H1 (cell line): ENCODE measurements around the gene STAG2.

Experiments used
- CBX5 ChIP-seq: fragments of 300-800, 300-1000 bp; sonication (generic); IDR thresholded peaks from 2 replicates; pipeline ENCODE4 v1.7.1; 2016; ENCODE audit warnings: antibody characterized with exemption, low read length, low read depth
- RAD21 ChIP-seq, 2 experiments: IDR thresholded peaks in 1 of 2; conservative IDR thresholded peaks in 1 of 2; 2 replicates each; pipeline ENCODE4 v1.6.1; 2011; ENCODE audit warnings: low read depth in 2 of 2, low read length in 2 of 2, improper control_type of control experiment in 1 of 2, inconsistent platforms in 1 of 2, mild to moderate bottlenecking in 1 of 2, moderate library complexity in 1 of 2
- SAP30 ChIP-seq: fragments of 300-600 bp; sonication (generic); IDR thresholded peaks from 2 replicates; pipeline ENCODE4 v1.7.1; 2012; ENCODE audit warnings: low read length, moderate library complexity, mild to moderate bottlenecking, inconsistent platforms; ENCODE audit not compliant: insufficient read depth, insufficient replicate concordance
- SIX5 ChIP-seq: IDR thresholded peaks from 2 replicates; pipeline ENCODE4 v1.6.1; 2011; ENCODE audit warnings: mild to moderate bottlenecking, low read depth, low read length
- SP1 ChIP-seq: IDR thresholded peaks from 2 replicates; pipeline ENCODE4 v1.6.1; 2011; ENCODE audit warnings: low read depth, low read length
- TF ChIP-seq, protein P1 (sequence below), 3 experiments: IDR thresholded peaks; 1 replicate in 2 of 3; 2 replicates in 1 of 3; pipeline versions ENCODE4 v1.5.1 to v1.6.1; 2011; ENCODE audit warnings: low read length in 3 of 3, mild to moderate bottlenecking in 3 of 3, inconsistent platforms in 2 of 3, low read depth in 1 of 3, moderate library complexity in 1 of 3; ENCODE audit not compliant: insufficient read depth in 1 of 3; ENCODE audit errors: control extremely low read depth in 1 of 3

GRCh38 chrX:123949846-123950245 is 11.7 kb upstream of the STAG2 start:
- TF ChIP-seq SP1 (no peak), CBX5 (no peak), RAD21 (IDR thresholded peaks at IDR 0.05 in 1 of 2, conservative IDR thresholded peaks at IDR 0.05 in 1 of 2; ENCODE audit: low read depth in 2 of 2, low read length in 2 of 2) (no peak), SIX5 (no peak), SAP30 (no peak)
- TF ChIP-seq, protein P1, sequence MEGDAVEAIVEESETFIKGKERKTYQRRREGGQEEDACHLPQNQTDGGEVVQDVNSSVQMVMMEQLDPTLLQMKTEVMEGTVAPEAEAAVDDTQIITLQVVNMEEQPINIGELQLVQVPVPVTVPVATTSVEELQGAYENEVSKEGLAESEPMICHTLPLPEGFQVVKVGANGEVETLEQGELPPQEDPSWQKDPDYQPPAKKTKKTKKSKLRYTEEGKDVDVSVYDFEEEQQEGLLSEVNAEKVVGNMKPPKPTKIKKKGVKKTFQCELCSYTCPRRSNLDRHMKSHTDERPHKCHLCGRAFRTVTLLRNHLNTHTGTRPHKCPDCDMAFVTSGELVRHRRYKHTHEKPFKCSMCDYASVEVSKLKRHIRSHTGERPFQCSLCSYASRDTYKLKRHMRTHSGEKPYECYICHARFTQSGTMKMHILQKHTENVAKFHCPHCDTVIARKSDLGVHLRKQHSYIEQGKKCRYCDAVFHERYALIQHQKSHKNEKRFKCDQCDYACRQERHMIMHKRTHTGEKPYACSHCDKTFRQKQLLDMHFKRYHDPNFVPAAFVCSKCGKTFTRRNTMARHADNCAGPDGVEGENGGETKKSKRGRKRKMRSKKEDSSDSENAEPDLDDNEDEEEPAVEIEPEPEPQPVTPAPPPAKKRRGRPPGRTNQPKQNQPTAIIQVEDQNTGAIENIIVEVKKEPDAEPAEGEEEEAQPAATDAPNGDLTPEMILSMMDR (IDR thresholded peaks at IDR 0.05; ENCODE audit: control extremely low read depth in 1 of 3, insufficient read depth in 1 of 3, low read depth in 1 of 3, low read length in 3 of 3), result no peak
